ENCODE results near the gene SYPL2. TPM values are rescaled to one million over a fixed set of nuclear protein-coding genes. Genes with fewer than 3 reads are reported as not detected.

Gene SYPL2
- total RNA-seq, 4 donors from 2014 or later: 0.48 to 5.9 (median 2.3) TPM

- TF ChIP-seq, protein P1, sequence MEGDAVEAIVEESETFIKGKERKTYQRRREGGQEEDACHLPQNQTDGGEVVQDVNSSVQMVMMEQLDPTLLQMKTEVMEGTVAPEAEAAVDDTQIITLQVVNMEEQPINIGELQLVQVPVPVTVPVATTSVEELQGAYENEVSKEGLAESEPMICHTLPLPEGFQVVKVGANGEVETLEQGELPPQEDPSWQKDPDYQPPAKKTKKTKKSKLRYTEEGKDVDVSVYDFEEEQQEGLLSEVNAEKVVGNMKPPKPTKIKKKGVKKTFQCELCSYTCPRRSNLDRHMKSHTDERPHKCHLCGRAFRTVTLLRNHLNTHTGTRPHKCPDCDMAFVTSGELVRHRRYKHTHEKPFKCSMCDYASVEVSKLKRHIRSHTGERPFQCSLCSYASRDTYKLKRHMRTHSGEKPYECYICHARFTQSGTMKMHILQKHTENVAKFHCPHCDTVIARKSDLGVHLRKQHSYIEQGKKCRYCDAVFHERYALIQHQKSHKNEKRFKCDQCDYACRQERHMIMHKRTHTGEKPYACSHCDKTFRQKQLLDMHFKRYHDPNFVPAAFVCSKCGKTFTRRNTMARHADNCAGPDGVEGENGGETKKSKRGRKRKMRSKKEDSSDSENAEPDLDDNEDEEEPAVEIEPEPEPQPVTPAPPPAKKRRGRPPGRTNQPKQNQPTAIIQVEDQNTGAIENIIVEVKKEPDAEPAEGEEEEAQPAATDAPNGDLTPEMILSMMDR (IDR thresholded peaks at IDR 0.05): no peak
- no peak for TF ChIP-seq POLR2A (IDR thresholded peaks at IDR 0.05)
- DNase-seq: no peak
- peaks cover 0 to 5% of the 10 kb centered on the region in 2 donors for H3K4me1 ChIP-seq
- H3K4me3 ChIP-seq: no peak overlapping the region
- H3K36me3 ChIP-seq: no peaks in the 10 kb centered on the region
- intact Hi-C loops (cut with DNase I; ENCODE audit: low total_unique reads): no loop called here
- no peak overlapping the region for H3K27ac ChIP-seq
- no peaks in the 10 kb centered on the region for H3K9me3 ChIP-seq
- H3K27me3 ChIP-seq: no peaks in the 10 kb centered on the region
Measured at GRCh38 chr1:109499081-109499480, 32.7 kb downstream of the SYPL2 start.

DNA sequence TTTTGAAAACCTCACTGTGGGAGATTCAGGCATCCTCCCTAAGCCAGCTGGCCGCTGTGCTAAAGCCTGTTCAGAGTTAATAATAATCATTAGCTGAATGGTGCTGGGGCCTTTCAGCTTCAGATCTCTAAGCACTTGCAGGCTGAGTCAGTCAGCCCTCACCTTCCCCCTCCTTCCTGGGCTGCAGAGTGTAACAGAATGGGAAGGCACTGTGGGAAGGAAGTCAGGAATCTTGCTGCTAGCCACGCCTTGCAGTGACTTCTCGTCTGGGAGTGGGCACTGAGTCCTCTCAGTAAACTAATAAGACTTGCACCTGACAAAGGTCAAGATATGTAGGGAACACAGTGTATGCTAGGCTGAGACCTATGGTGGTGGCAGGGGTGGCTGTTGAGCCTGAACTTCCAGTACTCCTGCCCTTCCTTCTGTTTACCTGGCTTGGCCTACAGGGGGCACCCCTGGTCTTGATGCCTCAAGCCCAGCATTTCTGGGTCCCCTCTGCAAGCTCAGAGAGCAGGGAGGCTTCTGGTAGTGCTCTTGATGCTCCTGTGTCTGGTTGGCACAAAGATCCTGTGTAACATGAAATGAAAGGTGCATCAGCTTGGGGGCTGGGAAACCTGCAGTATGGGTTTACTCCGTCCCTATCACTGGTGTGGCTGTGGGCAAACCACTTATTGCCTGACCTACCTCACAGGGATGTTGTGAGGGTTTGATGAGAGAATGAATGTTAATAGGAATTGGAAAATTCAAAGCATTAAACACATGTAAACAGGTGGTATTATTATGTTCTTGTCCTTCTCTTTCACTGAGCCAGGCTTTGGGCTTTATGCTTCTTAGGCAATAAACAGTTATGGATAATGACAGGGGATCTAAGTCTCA is 33.6 kb downstream of the SYPL2 start:
- Histone ChIP-seq H3K27ac (peak overlapping the region in 1 of 2 donors; percentile 5), H3K36me3 (no peaks in the 10 kb centered on the region), H3K4me1 (peaks cover 0 to 5% of the 10 kb centered on the region in 2 donors), H3K4me3 (no peak overlapping the region), H3K27me3 (no peaks in the 10 kb centered on the region), H3K9me3 (no peaks in the 10 kb centered on the region)
- no peak for TF ChIP-seq POLR2A (IDR thresholded peaks at IDR 0.05)
- TF ChIP-seq, protein P1 (IDR thresholded peaks at IDR 0.05): peak in 1 of 4 experiments; percentile 14
- no peak for DNase-seq
- intact Hi-C loops (cut with DNase I; ENCODE audit: low total_unique reads): no loop called here

DNA sequence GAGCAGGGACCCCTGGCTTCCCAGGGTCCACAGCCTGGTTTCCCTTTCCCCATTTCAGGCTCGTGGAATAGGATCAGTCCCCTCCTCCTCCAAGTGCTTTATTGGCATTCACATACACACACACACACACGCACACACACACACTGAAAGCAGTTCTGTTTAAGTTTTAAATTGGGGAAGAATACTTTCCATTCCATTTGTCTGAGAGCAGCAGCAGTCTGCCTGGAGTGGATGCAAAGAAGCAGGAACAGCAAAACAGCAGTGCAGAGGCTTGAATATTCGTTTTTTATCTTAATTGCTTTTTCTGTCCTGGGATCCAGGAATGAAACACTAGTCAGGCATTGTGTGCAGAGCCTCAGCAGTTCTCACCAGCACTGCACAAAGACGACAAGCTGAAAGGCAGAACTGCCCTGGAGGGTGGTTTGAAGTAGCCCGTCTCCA is 34.6 kb downstream of the SYPL2 start:
- peaks cover 0 to 5% of the 10 kb centered on the region in 2 donors for H3K4me1 ChIP-seq
- intact Hi-C loops (cut with DNase I; ENCODE audit: low total_unique reads): no loop called here
- no peak overlapping the region for H3K4me3 ChIP-seq
- no peaks in the 10 kb centered on the region for H3K27me3 ChIP-seq
- DNase-seq: no peak
- peak overlapping the region in 1 of 2 donors; percentile 35 for H3K27ac ChIP-seq
- H3K36me3 ChIP-seq: no peaks in the 10 kb centered on the region
- TF ChIP-seq, protein P1 (IDR thresholded peaks at IDR 0.05): no peak
- no peak for TF ChIP-seq POLR2A (IDR thresholded peaks at IDR 0.05)
- no peaks in the 10 kb centered on the region for H3K9me3 ChIP-seq

GRCh38 chr1:109501644-109502363 is 35.5 kb downstream of the SYPL2 start:
- Histone ChIP-seq H3K4me3 (no peak overlapping the region), H3K9me3 (no peaks in the 10 kb centered on the region), H3K27me3 (no peaks in the 10 kb centered on the region), H3K27ac (peak overlapping the region; percentile 26 to 35), H3K36me3 (no peaks in the 10 kb centered on the region), H3K4me1 (peaks cover 0 to 5% of the 10 kb centered on the region in 2 donors)
- intact Hi-C loops (cut with DNase I; ENCODE audit: low total_unique reads): no loop called here
- TF ChIP-seq, protein P1 (IDR thresholded peaks at IDR 0.05): no peak
- TF ChIP-seq POLR2A (IDR thresholded peaks at IDR 0.05): no peak
- DNase-seq: no peak

All from uterus (tissue), 4 donors.